ENCODE results near the gene BDH1. TPM values are rescaled to one million over a fixed set of nuclear protein-coding genes. Genes with fewer than 3 reads are reported as not detected.

Gene BDH1
- polyA plus RNA-seq, 1 of the 3 experiments (the other 2 are of a cell fraction), result 19.8 TPM

DNA sequence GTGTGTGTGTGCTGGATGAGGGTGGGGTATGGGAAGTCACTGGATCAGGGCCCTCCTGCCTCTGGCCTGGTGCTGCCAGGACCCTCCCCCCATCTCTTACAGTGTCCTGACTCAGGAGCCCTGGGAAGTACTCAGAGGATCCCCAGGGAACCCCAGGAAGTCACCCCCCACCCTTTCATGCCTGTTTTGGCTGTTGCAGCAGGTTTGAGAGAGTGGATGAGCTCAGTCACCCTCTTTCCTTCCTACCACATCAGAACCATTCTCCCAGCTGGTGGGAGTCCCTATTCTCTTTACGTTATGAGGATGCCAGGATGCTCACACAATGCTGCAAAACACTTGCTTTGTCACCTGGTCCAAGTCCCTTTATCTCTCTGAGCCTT lies 59.0 kb downstream of the BDH1 start (continued):
- no peak for TF ChIP-seq TAF1 (IDR thresholded peaks at IDR 0.05; ENCODE audit: borderline replicate concordance, low read depth, low read length)

DNA sequence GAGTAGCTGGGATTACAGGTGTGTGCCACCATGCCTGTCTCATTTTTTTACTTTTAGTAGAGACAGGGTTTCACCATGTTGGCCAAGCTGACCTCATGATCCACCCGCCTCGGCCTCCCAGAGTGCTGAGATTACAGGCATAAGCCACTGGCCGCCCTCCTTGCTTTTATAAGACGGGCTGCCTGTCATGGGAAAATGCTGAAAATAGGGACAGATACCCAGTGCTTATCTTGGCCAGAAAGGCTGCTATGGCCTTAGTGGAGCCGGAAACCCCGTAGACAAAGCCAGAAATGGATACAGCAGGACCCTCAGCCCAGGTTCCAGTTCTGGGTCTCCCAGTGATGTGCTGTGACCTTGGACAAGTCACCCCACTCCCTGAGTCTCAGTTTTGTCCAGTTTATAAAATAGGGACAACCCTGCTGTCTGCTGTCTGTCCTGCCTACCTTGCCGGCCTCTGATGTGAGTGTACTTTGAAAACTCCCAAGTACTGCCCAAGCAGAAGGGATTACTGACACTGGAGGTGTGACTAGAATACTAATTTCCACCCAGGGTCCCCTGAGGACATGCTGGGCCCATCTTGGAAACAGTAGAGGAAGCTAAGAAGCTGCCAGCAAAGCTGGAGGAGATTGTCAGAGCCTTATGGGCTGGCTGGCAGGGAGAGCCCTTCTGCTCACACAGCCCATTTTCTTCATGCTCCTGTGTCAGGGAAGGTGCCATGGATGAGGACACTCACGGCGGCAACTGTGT lies 59.6 kb downstream of the BDH1 start:
- ChIA-PET CTCF (interaction anchor here (1.2 to 1.4 kb wide), 2 partner anchors 14 to 239 kb away, joined by 4 to 5 read pairs; no protein-coding TSS in a partner anchor), POLR2A (no interaction called here)
- H3K4me2 ChIP-seq, result no peak overlapping the region
- TF ChIP-seq REST (IDR thresholded peaks at IDR 0.05; ENCODE audit: low read depth, low read length) (no peak), FOXM1 (IDR thresholded peaks at IDR 0.05; ENCODE audit: low read depth) (no peak), MEF2A (IDR thresholded peaks at IDR 0.05; ENCODE audit: borderline replicate concordance, low read depth) (no peak), RAD21 (IDR thresholded peaks at IDR 0.05; ENCODE audit: low read length) (no peak), TCF12 (IDR thresholded peaks at IDR 0.05) (no peak), ZBTB33 (IDR thresholded peaks at IDR 0.05; ENCODE audit: borderline replicate concordance, low read depth) (no peak), PBX3 (IDR thresholded peaks at IDR 0.05) (no peak), ELF1 (IDR thresholded peaks at IDR 0.05) (no peak), USF1 (IDR thresholded peaks at IDR 0.05; ENCODE audit: borderline replicate concordance, low read depth) (no peak), RCOR1 (IDR thresholded peaks at IDR 0.05; ENCODE audit: low read length) (no peak), NFIC (IDR thresholded peaks at IDR 0.05; ENCODE audit: borderline replicate concordance) (no peak), EP300 (IDR thresholded peaks at IDR 0.05; ENCODE audit: borderline replicate concordance in 1 of 2, low read depth in 1 of 2, low read length in 1 of 2) (no peak), SIN3A (IDR thresholded peaks at IDR 0.05; ENCODE audit: borderline replicate concordance, low read depth, low read length) (no peak)
- TF ChIP-seq, protein P1, sequence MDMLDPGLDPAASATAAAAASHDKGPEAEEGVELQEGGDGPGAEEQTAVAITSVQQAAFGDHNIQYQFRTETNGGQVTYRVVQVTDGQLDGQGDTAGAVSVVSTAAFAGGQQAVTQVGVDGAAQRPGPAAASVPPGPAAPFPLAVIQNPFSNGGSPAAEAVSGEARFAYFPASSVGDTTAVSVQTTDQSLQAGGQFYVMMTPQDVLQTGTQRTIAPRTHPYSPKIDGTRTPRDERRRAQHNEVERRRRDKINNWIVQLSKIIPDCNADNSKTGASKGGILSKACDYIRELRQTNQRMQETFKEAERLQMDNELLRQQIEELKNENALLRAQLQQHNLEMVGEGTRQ (IDR thresholded peaks at IDR 0.05; ENCODE audit: borderline replicate concordance, low read depth, low read length), result no peak
- no peak for DNase-seq
- no peak overlapping the region for H3K9ac ChIP-seq
- no peaks in the 10 kb centered on the region for H3K36me3 ChIP-seq (replicated peaks in 1 of 2; ENCODE audit: control insufficient read depth in 1 of 2, insufficient read depth in 2 of 2, low read length in 1 of 2)
- 100% methylated on average over 6 of the region's 9 CpGs for WGBS (ENCODE audit: low lambda C conversion rate)
- H3K27ac ChIP-seq (ENCODE audit: low read depth in 2 of 2, low read length in 1 of 2), result no peak overlapping the region; a peak in 1 of 4 replicates
- no peaks in the 10 kb centered on the region for H3K79me2 ChIP-seq (ENCODE audit: insufficient read depth)
- no peaks in the 10 kb centered on the region for H3K9me2 ChIP-seq
- H3K4me1 ChIP-seq (ENCODE audit: control insufficient read depth in 1 of 2, insufficient read depth in 2 of 2, low read depth in 1 of 2, low read length in 1 of 2), result peaks cover 0 to 28% of the 10 kb centered on the region in 2 experiments; a peak in 1 of 4 replicates
- H3K9me3 ChIP-seq, result no peaks in the 10 kb centered on the region
- no peaks in the 10 kb centered on the region for H4K20me1 ChIP-seq (ENCODE audit: insufficient read depth)
- H2AFZ ChIP-seq (ENCODE audit: low read depth), result no peak overlapping the region
- H3F3A ChIP-seq (replicated peaks; ENCODE audit: insufficient read depth), result no peaks in the 10 kb centered on the region
- H3K27me3 ChIP-seq (ENCODE audit: insufficient read depth), result no peaks in the 10 kb centered on the region
- no peak overlapping the region for H3K4me3 ChIP-seq (ENCODE audit: low read depth in 2 of 2, low read length in 1 of 2)

Data from SK-N-SH (cell line).